Coronary artery (tissue), 2 donors: Measurements from ENCODE around the gene RASGRP3.

Source experiments
- DNase-seq: peaks from one replicate; pipeline ENCODE4 v3.0.0-alpha.2; 2017; ENCODE audit warnings: low spot score
- H3K27ac ChIP-seq, 2 donors: fragments of 200-600 bp; sonication (generic); one replicate each; pipeline ENCODE4 v1.5.1; 2016 to 2019
- H3K4me3 ChIP-seq: fragments of 200-600 bp; sonication (generic); 2 replicates; pipeline ENCODE4 v1.5.1; 2016; ENCODE audit warnings: mild to moderate bottlenecking, moderate library complexity
- TF ChIP-seq, protein P1 (sequence below): fragments of 200-600 bp; sonication (generic); IDR thresholded peaks from one replicate; pipeline ENCODE4 v1.5.1; 2019; ENCODE audit warnings: antibody characterized with exemption

Gene RASGRP3

DNA sequence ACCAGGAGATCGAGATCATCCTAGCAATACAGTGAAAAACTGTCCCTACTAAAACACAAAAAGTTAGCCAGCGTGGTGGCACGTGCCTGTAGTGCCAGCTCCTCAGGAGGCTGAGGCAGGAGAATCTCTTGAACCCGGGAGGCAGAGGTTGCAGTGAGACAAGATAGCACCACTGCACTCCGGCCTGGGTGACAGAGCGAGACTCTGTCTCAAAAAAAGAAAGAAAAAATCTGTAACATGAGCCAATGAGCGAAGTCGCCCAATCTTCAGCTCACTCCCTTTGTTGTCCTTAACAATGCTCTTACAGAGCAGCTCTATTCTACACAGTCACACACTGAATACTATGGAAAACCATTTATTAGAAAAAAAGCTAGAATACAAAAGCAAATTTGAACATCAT, 100.6 kb downstream of the RASGRP3 start:
- H3K4me3 ChIP-seq, result no peak overlapping the region
- no peak overlapping the region for H3K27ac ChIP-seq
- TF ChIP-seq, protein P1, sequence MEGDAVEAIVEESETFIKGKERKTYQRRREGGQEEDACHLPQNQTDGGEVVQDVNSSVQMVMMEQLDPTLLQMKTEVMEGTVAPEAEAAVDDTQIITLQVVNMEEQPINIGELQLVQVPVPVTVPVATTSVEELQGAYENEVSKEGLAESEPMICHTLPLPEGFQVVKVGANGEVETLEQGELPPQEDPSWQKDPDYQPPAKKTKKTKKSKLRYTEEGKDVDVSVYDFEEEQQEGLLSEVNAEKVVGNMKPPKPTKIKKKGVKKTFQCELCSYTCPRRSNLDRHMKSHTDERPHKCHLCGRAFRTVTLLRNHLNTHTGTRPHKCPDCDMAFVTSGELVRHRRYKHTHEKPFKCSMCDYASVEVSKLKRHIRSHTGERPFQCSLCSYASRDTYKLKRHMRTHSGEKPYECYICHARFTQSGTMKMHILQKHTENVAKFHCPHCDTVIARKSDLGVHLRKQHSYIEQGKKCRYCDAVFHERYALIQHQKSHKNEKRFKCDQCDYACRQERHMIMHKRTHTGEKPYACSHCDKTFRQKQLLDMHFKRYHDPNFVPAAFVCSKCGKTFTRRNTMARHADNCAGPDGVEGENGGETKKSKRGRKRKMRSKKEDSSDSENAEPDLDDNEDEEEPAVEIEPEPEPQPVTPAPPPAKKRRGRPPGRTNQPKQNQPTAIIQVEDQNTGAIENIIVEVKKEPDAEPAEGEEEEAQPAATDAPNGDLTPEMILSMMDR, result no peak
- no peak for DNase-seq

DNA sequence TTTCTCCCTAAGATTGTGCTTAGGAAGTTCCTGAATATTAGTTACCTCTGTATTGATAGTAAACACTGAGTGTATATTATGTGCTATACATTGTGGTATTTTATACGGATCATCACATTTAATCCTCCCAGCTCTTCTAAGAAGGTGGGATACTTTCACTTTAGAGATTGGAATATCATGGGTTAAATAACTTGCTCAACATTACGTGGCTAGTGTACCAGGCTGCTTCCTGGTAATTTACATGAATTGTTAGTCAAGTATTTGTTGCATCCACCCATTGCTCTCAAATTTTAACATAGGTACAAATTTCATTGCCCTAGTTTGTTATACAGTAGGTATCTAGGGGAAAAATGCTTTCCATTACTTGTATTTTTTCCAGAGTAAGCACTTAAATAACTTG, 101.2 kb downstream of the RASGRP3 start:
- DNase-seq, result no peak
- Histone ChIP-seq H3K4me3 (no peak overlapping the region), H3K27ac (no peak overlapping the region)
- TF ChIP-seq, protein P1, result no peak

DNA sequence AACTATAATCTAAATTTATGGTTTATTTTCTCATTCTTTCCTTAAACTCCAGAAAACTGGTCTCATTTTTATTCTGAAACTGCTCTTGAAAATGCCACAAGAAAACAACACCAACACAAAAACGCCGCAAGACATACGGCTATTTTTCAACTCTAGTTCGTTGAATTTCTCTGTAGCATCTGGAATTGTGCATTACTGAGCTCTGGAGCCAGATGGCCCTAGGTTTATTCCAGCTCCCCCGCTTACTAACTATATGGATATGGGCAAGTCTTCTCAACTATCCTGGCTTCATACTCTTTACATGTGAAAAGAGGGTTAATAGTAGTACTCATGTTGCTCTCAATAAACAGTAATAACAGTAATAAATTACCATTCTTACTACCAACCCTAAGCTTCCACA, 102.8 kb downstream of the RASGRP3 start:
- H3K4me3 ChIP-seq, result no peak overlapping the region
- no peak for DNase-seq
- TF ChIP-seq, protein P1, result no peak
- no peak overlapping the region for H3K27ac ChIP-seq

DNA sequence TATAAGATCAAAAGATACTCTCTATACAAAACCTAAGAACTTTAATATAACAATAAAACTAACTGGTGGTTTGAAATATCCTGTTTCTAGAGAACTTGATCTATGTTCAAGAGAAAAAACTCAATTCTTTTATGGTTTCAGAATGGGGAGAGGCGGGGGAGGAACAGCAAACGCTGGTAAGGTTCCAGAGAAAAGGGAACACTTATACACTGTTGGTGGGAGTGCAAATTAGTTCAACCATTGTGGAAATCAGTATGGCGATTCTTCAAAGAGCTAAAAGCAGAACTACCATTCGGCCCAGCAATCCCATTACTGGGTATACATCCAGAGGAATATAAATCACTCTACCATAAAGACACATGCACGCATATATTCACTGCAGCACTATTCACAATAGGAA, 105.4 kb downstream of the RASGRP3 start:
- H3K27ac ChIP-seq, result no peak overlapping the region
- no peak for DNase-seq
- TF ChIP-seq, protein P1, result no peak
- H3K4me3 ChIP-seq, result no peak overlapping the region

DNA sequence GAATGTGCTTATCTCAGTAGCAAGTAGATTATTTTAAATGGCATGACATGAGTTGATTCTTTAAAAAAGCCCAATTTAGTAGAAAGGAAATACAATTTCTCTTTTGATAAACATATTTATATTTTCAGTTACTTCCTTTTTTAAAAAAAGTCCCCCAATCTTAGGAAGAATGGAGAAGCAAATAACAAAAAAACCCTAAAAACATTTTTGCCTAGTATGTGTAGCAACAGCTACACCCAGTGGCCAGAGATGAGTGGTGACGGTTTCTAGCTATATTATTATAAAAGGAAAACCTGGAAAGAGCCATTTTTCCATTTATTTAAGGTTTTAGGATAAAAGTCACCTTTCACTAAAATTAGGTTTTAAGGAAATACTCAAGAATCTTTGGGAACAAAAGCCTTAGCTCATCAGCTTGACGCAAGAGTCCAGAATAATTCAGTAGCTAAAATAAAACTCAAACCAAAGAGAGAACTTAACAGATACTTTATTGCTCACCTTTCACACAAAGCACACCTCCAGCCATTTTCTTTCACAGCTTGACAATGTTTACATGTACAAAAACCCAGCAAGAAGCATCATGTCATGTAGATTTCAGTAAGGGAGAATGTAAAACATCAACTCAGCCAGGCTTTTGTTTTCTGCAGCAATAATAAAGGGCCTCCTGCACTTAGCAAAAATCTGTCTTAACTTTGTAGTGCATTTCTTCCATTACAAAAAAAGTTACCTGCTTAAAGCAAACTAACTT, 106.9 kb downstream of the RASGRP3 start:
- Histone ChIP-seq H3K27ac (no peak overlapping the region), H3K4me3 (no peak overlapping the region)
- no peak for DNase-seq
- TF ChIP-seq, protein P1, result peak; percentile 70

DNA sequence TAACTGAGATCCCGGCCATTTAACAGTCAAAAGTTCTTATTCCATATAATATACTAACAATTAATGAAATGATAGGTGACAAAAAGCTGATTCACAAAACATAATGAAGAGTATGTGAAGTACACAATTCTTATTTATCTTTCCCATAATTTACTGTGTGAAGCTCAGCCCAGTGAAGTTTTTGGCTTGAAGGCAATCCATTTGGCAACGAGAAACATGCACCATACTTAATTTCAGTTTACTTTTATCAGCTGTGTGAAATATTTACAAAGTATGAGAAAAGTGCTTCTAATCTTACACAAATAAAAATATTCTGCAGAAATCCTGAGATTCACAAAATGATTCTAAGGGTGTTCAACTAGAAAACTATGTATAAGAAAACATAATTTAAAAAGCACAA, 110.3 kb downstream of the RASGRP3 start:
- TF ChIP-seq, protein P1, result no peak
- H3K27ac ChIP-seq, result no peak overlapping the region
- no peak overlapping the region for H3K4me3 ChIP-seq
- DNase-seq, result no peak

DNA sequence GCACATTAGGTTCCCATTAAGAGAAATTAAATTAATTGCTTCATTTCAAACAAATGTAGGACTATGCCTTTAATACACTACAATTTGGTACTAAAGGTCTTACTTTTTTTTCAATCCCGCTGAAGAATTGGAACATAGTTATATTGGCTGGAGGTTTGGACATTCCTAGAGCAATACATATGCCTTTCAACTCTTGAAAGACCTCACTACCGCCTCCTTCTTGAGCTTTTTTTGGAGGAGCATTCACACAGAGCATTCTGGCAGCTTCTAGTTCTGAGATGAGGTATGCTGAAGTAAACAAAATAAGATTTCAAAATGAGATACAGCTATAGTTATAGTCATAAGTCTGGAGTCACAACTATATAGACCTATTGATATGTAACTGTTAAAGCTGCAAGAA, 111.8 kb downstream of the RASGRP3 start:
- Histone ChIP-seq H3K27ac (no peak overlapping the region), H3K4me3 (no peak overlapping the region)
- TF ChIP-seq, protein P1, result no peak
- DNase-seq, result no peak
